ENCODE results near the gene ZC3H12D.

DNA sequence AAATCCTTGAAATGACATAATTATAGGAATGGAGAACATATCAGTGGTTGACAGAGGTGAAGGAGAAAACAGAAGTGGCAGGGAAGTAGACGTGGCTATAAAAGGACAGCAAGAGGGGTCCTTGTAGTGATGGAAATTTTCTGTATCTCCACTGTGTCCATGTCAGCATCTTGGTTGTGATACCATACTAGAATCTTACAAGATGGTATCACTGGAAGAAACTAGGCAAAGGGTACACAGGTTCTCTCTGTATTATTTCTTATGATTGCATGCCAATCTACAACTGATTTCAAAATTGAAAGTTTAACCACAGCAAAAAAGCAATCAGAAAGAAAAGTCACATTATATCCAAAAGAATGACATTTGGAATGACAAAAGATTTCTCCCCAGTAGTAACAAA lies 16.4 kb upstream of the ZC3H12D start:
- TF ChIP-seq, protein P1, sequence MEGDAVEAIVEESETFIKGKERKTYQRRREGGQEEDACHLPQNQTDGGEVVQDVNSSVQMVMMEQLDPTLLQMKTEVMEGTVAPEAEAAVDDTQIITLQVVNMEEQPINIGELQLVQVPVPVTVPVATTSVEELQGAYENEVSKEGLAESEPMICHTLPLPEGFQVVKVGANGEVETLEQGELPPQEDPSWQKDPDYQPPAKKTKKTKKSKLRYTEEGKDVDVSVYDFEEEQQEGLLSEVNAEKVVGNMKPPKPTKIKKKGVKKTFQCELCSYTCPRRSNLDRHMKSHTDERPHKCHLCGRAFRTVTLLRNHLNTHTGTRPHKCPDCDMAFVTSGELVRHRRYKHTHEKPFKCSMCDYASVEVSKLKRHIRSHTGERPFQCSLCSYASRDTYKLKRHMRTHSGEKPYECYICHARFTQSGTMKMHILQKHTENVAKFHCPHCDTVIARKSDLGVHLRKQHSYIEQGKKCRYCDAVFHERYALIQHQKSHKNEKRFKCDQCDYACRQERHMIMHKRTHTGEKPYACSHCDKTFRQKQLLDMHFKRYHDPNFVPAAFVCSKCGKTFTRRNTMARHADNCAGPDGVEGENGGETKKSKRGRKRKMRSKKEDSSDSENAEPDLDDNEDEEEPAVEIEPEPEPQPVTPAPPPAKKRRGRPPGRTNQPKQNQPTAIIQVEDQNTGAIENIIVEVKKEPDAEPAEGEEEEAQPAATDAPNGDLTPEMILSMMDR (IDR thresholded peaks at IDR 0.05) = no peak
- no peak for TF ChIP-seq POLR2A (IDR thresholded peaks at IDR 0.05)

Measured in lower leg skin (tissue), 3 donors.